GM12874 (cell line): ENCODE measurements around the gene HECTD4.

Source experiments
- CTCF ChIP-seq: IDR thresholded peaks from 2 replicates; pipeline ENCODE4 v1.5.1; 2011; ENCODE audit warnings: low read depth, mild to moderate bottlenecking, control low read depth, low read length, moderate library complexity; ENCODE audit not compliant: insufficient read depth

The HECTD4 gene

DNA sequence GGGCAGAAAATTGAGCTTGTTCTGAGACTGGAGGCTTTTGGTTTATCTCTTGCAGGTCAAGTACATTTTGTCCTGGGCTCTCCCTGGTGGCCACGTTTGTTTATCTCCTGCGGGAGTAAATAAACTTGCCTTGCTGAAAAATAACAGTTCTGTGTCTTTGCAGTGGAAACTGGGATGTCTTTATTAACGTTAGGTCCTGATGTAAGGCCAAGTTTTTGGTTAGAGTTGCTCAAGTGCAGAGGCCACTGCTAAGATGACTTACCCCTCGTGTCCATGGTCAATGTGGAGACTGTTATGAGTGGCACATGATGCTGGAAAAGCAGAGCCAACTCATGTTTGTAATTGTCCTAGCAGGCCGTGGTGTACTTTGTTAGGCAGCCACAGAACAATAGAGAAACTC lies 40.3 kb upstream of the HECTD4 start:
- TF ChIP-seq CTCF = no peak

DNA sequence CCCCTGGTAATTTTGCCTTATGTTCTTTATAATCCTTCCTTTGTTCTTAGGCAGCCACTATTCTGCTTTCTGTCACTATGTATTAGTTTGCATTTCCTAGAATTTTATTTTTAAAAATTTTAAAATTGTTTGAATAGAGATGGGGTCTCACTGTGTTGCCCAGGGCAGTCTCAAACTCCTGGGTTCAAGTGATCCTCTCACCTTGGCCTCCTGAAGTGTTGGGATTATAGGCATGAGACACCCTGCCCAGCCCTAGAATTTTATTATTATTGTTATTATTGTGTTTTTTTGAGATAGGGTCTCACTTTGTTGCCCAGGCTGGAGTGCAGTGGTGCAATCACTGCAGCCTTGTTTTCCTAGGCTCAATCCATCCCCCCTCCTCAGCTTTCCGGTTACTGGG lies 39.1 kb upstream of the HECTD4 start:
- no peak for TF ChIP-seq CTCF

DNA sequence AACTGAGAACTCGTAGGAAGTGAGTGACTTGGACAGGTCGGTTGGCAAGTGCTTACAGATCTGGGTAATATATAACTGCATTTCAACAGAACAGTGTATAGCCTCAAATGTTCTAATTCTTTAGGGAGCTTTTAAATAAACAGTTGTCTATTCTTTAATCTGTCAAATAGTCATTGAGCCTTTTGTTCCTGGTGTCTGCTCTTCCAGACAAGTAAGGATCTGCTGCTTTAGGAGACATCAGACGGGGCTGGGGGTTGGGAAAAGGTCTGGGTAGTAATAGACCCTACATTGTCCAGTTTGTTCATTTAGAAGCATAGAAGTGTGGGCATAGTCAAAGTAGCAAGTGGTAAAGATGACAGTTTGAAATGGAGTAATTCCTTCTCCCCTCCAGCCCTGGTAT lies 38.5 kb upstream of the HECTD4 start:
- TF ChIP-seq CTCF = no peak

DNA sequence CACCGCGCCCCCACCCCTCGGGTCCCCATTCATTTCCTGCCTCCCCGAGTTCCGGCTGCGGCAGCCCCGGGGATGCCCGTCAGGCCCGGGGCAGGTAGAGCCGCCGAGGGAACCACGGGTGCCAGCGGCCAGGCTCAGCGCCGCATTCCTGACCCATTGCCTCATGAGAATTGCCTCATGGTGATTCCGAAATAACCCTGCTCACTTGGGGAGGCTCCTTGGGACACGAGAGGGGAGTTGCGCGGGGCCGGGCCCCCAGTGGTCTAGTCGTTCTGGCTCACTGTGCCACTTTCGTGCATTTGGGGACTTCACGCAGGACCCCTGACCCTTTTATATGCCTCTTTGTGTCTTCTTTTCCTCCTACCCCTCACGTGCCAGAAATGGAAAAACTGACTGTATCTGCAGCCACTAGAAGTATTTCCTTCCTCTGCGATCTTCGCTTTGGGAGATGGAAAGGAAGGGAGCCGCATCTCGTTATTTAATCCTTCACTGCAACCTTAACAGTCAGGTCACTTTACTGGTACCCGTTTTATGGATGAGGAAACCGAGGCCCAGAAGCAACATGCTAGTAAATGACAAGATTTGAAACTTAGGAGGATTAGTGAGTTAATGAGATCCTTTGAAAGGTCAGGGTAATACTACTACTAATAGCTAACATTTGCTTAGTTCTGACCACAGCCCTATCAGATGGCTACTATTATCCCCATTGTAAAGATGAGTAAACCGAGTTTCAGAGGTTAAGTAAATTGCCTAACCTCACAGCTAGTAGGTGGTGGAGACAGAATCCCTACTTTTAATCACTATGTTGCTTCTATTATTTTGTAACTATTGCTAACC lies 37.3 kb upstream of the HECTD4 start:
- TF ChIP-seq CTCF = no peak

DNA sequence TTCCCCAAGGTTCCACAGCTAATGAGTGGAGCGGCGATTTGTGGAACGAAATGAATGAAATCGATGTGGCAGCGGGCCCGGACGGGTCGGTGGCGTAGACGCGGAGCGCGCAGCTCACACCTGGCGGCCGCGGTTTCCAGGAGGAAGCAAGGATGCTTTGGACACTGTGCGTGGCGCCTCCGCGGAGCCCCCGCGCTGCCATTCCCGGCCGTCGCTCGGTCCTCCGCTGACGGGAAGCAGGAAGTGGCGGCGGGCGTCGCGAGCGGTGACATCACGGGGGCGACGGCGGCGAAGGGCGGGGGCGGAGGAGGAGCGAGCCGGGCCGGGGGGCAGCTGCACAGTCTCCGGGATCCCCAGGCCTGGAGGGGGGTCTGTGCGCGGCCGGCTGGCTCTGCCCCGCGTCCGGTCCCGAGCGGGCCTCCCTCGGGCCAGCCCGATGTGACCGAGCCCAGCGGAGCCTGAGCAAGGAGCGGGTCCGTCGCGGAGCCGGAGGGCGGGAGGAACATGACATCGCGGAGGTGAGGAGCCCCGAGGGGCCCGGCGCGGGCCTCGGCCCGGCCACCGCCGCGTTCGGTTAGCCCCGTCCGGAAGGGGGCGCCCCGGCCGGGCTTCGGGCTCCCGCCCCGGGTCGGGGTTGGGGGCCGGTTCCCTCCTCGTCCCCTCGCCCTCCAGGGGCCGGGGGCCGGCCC lies 36.5 kb upstream of the HECTD4 start, which contains the start of gene PTPN11:
Gene PTPN11, plus strand, starts transcription at position 340 of the 689 bp plus-strand sequence. Its CDS starts 165 bp downstream, at position 505.
- TF ChIP-seq CTCF = peak; percentile 68

DNA sequence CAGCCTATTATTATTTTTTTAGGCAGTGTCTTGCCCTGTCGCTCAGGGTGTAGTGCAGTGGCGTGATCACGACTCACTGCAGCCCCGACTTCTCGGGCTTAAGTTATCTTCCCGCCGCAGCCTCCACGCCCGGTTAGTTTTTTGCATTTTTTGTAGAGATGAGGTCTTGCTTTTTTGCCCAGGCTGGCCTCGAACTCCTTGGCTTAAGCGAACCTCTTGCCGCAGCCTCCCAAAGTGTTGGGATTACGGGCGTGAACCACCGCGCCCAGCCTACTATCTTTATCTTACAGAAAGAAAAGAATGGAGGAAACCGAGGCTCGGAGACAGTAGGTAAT lies 36.0 kb upstream of the HECTD4 start:
- TF ChIP-seq CTCF = no peak

- TF ChIP-seq CTCF = no peak
Observed at GRCh38 chr12:112413855-112414625, 31.8 kb upstream of the HECTD4 start.
